CD4-positive, alpha-beta T cell treated with Interleukin-4 for 1 hour (primary cell): ENCODE results near the gene SLC4A1.

Experiments
- DNase-seq, 2 donors: peaks; one replicate each; pipeline ENCODE4 v3.0.0-alpha.2; 2020 to 2022

The SLC4A1 gene

GRCh38 chr17:44203731-44204440 lies 64.0 kb downstream of the SLC4A1 start:
- peak; percentile 61 to 71 for DNase-seq

GRCh38 chr17:44202756-44203155 lies 65.2 kb downstream of the SLC4A1 start:
- DNase-seq, result no peak

- DNase-seq, result no peak
Measured at GRCh38 chr17:44200478-44201155, 67.3 kb downstream of the SLC4A1 start.

GRCh38 chr17:44199553-44200477 lies 68.1 kb downstream of the SLC4A1 start, which contains the start of gene ATXN7L3:
Gene ATXN7L3, minus strand, starts transcription at chr17:44199884. Its CDS starts 1,814 bp downstream, at chr17:44198070.
- peak; percentile 99 to 100 for DNase-seq

- peak; percentile 54 to 70 for DNase-seq
Measured at GRCh38 chr17:44198721-44199552, 69.0 kb downstream of the SLC4A1 start.
